OCI-LY1 (cell line): ENCODE measurements around the gene PACRG.

Experiments
- H2AFZ ChIP-seq: fragments of 200-600 bp; sonication (generic), shearing (Covaris generic); 2 replicates; pipeline ENCODE4 v1.6.0; 2014; ENCODE audit warnings: antibody characterized with exemption, mild to moderate bottlenecking, low read length
- H3F3A ChIP-seq: fragments of 200-600 bp; sonication (generic), shearing (Covaris generic); 2 replicates; pipeline ENCODE4 v1.6.0; 2014; ENCODE audit warnings: mild to moderate bottlenecking, antibody characterized with exemption, low read length, moderate library complexity; ENCODE audit not compliant: insufficient read depth
- H3K27ac ChIP-seq: fragments of 200-600 bp; sonication (generic); 2 replicates; pipeline ENCODE4 v1.5.1; 2014; ENCODE audit warnings: low read length, mixed run types, mild to moderate bottlenecking, low read depth; ENCODE audit not compliant: poor library complexity, severe bottlenecking
- H3K27me3 ChIP-seq: fragments of 200-600 bp; sonication (generic); 2 replicates; pipeline ENCODE4 v1.6.0; 2014; ENCODE audit warnings: antibody characterized with exemption, mild to moderate bottlenecking, low read length, moderate library complexity; ENCODE audit not compliant: insufficient read depth
- H3K36me3 ChIP-seq: fragments of 200-600 bp; sonication (generic); 2 replicates; pipeline ENCODE4 v1.6.1; 2014; ENCODE audit warnings: mild to moderate bottlenecking, antibody characterized with exemption, low read length, moderate library complexity, mixed read lengths; ENCODE audit not compliant: insufficient read depth
- H3K4me1 ChIP-seq: fragments of 200-600 bp; sonication (generic); 2 replicates; pipeline ENCODE4 v1.5.1; 2014; ENCODE audit warnings: mild to moderate bottlenecking, low read length, moderate library complexity; ENCODE audit not compliant: insufficient read depth, severe bottlenecking
- H3K4me2 ChIP-seq: fragments of 200-600 bp; sonication (generic), shearing (Covaris generic); 2 replicates; pipeline ENCODE4 v1.6.1; 2014; ENCODE audit warnings: low read length
- H3K4me3 ChIP-seq: fragments of 200-600 bp; sonication (generic); 2 replicates; pipeline ENCODE4 v1.5.1; 2014; ENCODE audit warnings: low read length, low read depth, mild to moderate bottlenecking, mixed read lengths; ENCODE audit not compliant: poor library complexity, severe bottlenecking
- H3K79me2 ChIP-seq: fragments of 200-600 bp; shearing (Covaris generic); 2 replicates; pipeline ENCODE4 v1.6.1; 2016; ENCODE audit warnings: mixed run types, low read length, mixed read lengths; ENCODE audit not compliant: insufficient read depth
- H3K9ac ChIP-seq: fragments of 200-600 bp; sonication (generic), shearing (Covaris generic); 2 replicates; pipeline ENCODE4 v1.6.1; 2014; ENCODE audit warnings: mild to moderate bottlenecking, low read length, mixed read lengths
- H3K9me2 ChIP-seq: fragments of 200-600 bp; sonication (generic), shearing (Covaris generic); 2 replicates; pipeline ENCODE4 v1.6.1; 2014; ENCODE audit warnings: low read depth, mild to moderate bottlenecking, low read length, mixed read lengths
- H3K9me3 ChIP-seq: fragments of 200-600 bp; shearing (Covaris generic); 2 replicates; pipeline ENCODE4 v1.6.1; 2014; ENCODE audit warnings: low read length, mixed read lengths
- H4K20me1 ChIP-seq: fragments of 200-600 bp; sonication (generic), shearing (Covaris generic); 2 replicates; pipeline ENCODE4 v1.6.0; 2016; ENCODE audit warnings: mild to moderate bottlenecking, low read length; ENCODE audit not compliant: insufficient read depth
- CTCF ChIP-seq: fragments of 200-600 bp; sonication (generic), shearing (Covaris generic); IDR thresholded peaks from 2 replicates; pipeline ENCODE4 v1.5.1; 2017; ENCODE audit warnings: mild to moderate bottlenecking, antibody characterized with exemption, low read length, moderate library complexity, mixed read lengths
- EZH2 ChIP-seq: fragments of 200-600 bp; sonication (generic), shearing (Covaris generic); IDR thresholded peaks from 2 replicates; pipeline ENCODE4 v1.8.0; 2017; ENCODE audit warnings: borderline replicate concordance, mixed run types, mild to moderate bottlenecking, antibody characterized with exemption, low read length, moderate library complexity, mixed read lengths

Gene PACRG

GRCh38 chr6:162722226-162722625, 5.5 kb upstream of the PACRG start:
- H3K27ac ChIP-seq, result no peak overlapping the region

DNA sequence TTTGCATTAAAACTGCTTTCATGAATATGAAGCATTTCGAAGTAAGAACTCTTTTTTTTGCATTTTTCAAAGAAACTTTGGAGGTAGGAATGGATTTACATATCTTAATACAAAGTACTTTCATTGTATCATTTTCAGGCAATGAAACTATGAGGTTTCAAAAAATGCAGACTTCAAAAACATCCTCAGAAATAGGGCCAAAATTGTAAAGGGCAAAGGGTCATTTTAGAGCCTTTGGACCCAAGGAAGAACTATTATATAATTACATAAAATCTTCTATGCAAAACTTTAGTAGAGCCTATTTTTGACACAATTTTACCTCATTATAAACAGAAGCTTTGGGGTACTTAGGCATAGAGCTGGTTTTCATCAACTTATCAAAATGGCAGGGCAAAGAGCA, 5.1 kb upstream of the PACRG start:
- H3K9me3 ChIP-seq, result no peaks in the 10 kb centered on the region
- peaks cover 8% of the 10 kb centered on the region for H3K4me1 ChIP-seq
- no peaks in the 10 kb centered on the region for H3K9me2 ChIP-seq
- H3K4me3 ChIP-seq, result no peak overlapping the region
- H3K27me3 ChIP-seq, result no peaks in the 10 kb centered on the region
- no peaks in the 10 kb centered on the region for H3K36me3 ChIP-seq
- no peak overlapping the region for H2AFZ ChIP-seq
- H3K27ac ChIP-seq, result no peak overlapping the region
- no peaks in the 10 kb centered on the region for H3F3A ChIP-seq
- H3K4me2 ChIP-seq, result no peak overlapping the region
- no peak overlapping the region for H3K9ac ChIP-seq
- H3K79me2 ChIP-seq, result no peaks in the 10 kb centered on the region
- H4K20me1 ChIP-seq, result no peaks in the 10 kb centered on the region
- TF ChIP-seq CTCF, result no peak
- no peak for TF ChIP-seq EZH2

More at GRCh38 chr6:162722226-162722625, 5.5 kb upstream of the PACRG start:
- Histone ChIP-seq H3K79me2 (no peaks in the 10 kb centered on the region), H3F3A (no peaks in the 10 kb centered on the region), H3K27me3 (no peaks in the 10 kb centered on the region), H3K4me2 (no peak overlapping the region), H3K4me1 (peaks cover 6% of the 10 kb centered on the region), H3K4me3 (no peak overlapping the region), H3K9me2 (no peaks in the 10 kb centered on the region), H3K9me3 (no peaks in the 10 kb centered on the region), H4K20me1 (no peaks in the 10 kb centered on the region), H3K9ac (no peak overlapping the region), H2AFZ (no peak overlapping the region), H3K36me3 (no peaks in the 10 kb centered on the region)
- TF ChIP-seq CTCF (no peak), EZH2 (no peak)

GRCh38 chr6:162726947-162727321, 840 bp upstream of the PACRG start:
- Histone ChIP-seq H3K36me3 (no peaks in the 10 kb centered on the region), H3K9ac (peak overlapping the region; percentile 67), H2AFZ (peak overlapping the region; percentile 79), H4K20me1 (no peaks in the 10 kb centered on the region), H3K79me2 (no peaks in the 10 kb centered on the region), H3K9me2 (no peaks in the 10 kb centered on the region), H3K4me3 (peak overlapping the region; percentile 88), H3K27ac (no peak overlapping the region), H3K27me3 (no peaks in the 10 kb centered on the region), H3K4me1 (peaks cover 8% of the 10 kb centered on the region), H3F3A (no peaks in the 10 kb centered on the region), H3K4me2 (peak overlapping the region; percentile 87), H3K9me3 (no peaks in the 10 kb centered on the region)
- TF ChIP-seq CTCF, result no peak
- no peak for TF ChIP-seq EZH2
